Inflammatory macrophage treated with lipopolysaccharide for 4 hours (primary cell): ENCODE results near the gene MDC1.
"Not testable (repeated sequence)": the region's sequence is repeated elsewhere in the genome, so short reads cannot be mapped to it uniquely, and the experiment has no call there.

Experiments used
- DNase-seq: peaks from one replicate; pipeline ENCODE4 v3.0.0-alpha.2; 2020

The MDC1 gene

GRCh38 chr6:30723159-30723842 is 6.2 kb upstream of the MDC1 start:
- DNase-seq: not testable (repeated sequence)

- DNase-seq: peak; percentile 77
Observed at GRCh38 chr6:30722280-30723112, 5.4 kb upstream of the MDC1 start.

- peak; percentile 89 for DNase-seq
Observed at GRCh38 chr6:30722025-30722279, 4.9 kb upstream of the MDC1 start.

GRCh38 chr6:30721198-30722024 is 4.3 kb upstream of the MDC1 start:
- peak; percentile 97 for DNase-seq

GRCh38 chr6:30720738-30721197 is 3.7 kb upstream of the MDC1 start:
- DNase-seq: peak; percentile 66

- peak; percentile 98 for DNase-seq
Observed at GRCh38 chr6:30719791-30720737, 3.0 kb upstream of the MDC1 start, which contains the start of gene TUBB. TUBB (plus strand) TSS chr6:30720352; CDS start chr6:30720507, 155 bp downstream.

- DNase-seq: no peak
Observed at GRCh38 chr6:30719356-30719755, 2.3 kb upstream of the MDC1 start.

- DNase-seq: not testable (repeated sequence)
Observed at GRCh38 chr6:30717845-30718720, 1.0 kb upstream of the MDC1 start.

- no peak for DNase-seq
Observed at GRCh38 chr6:30716879-30717128, 277 bp downstream of the MDC1 start.

GRCh38 chr6:30714263-30714662 is 2.8 kb downstream of the MDC1 start:
- DNase-seq: no peak

- no peak for DNase-seq
Observed at GRCh38 chr6:30712441-30712945, 4.6 kb downstream of the MDC1 start.

GRCh38 chr6:30711758-30712380 is 5.2 kb downstream of the MDC1 start:
- DNase-seq: no peak

- no peak for DNase-seq
Observed at GRCh38 chr6:30709101-30709868, 7.8 kb downstream of the MDC1 start.

- no peak for DNase-seq
Observed at GRCh38 chr6:30707281-30707850, 9.7 kb downstream of the MDC1 start.

GRCh38 chr6:30705620-30706019 is 11.5 kb downstream of the MDC1 start:
- no peak for DNase-seq

- peak; percentile 49 for DNase-seq
Observed at GRCh38 chr6:30703821-30704220, 13.3 kb downstream of the MDC1 start.

GRCh38 chr6:30703011-30703410 is 14.1 kb downstream of the MDC1 start:
- no peak for DNase-seq

GRCh38 chr6:30700340-30700739 is 16.7 kb downstream of the MDC1 start:
- DNase-seq: peak; percentile 74

- no peak for DNase-seq
Observed at GRCh38 chr6:30696432-30696831, 20.6 kb downstream of the MDC1 start.
